Osteocyte (in vitro differentiated cells): ENCODE results near the gene SPOCD1. TPM values are rescaled to one million over a fixed set of nuclear protein-coding genes. Genes with fewer than 3 reads are reported as not detected.
A peak's percentile ranks its signal among the peaks of the same experiment; 100 is the strongest.

Experiments used
- DNase-seq: peaks from one replicate; pipeline ENCODE4 v3.0.0; 2021; ENCODE audit warnings: mixed read lengths; ENCODE audit not compliant: unreplicated experiment; ENCODE audit errors: extremely low spot score
- H3K27ac Mint-ChIP-seq: one replicate; pipeline ENCODE4 v1.8.0; 2021; ENCODE audit warnings: mild to moderate bottlenecking, mixed read lengths; ENCODE audit not compliant: unreplicated experiment
- H3K27me3 Mint-ChIP-seq: one replicate; pipeline ENCODE4 v1.8.0; 2021; ENCODE audit warnings: mixed read lengths; ENCODE audit not compliant: unreplicated experiment
- H3K36me3 Mint-ChIP-seq: one replicate; pipeline ENCODE4 v1.8.0; 2021; ENCODE audit warnings: mixed read lengths; ENCODE audit not compliant: unreplicated experiment
- H3K4me1 Mint-ChIP-seq: one replicate; pipeline ENCODE4 v1.8.0; 2021; ENCODE audit warnings: mixed read lengths; ENCODE audit not compliant: unreplicated experiment
- H3K4me3 Mint-ChIP-seq: one replicate; pipeline ENCODE4 v1.8.0; 2021; ENCODE audit warnings: mild to moderate bottlenecking, moderate library complexity, mixed read lengths; ENCODE audit not compliant: unreplicated experiment
- H3K9me3 Mint-ChIP-seq: one replicate; pipeline ENCODE4 v1.8.0; 2021; ENCODE audit warnings: mixed read lengths; ENCODE audit not compliant: unreplicated experiment
- total RNA-seq: library from RNA; stranded (reverse); gene quantifications from 2 replicates; pipeline ENCODE4 v1.2.1, GENCODE V29; 2021
- TF ChIP-seq, protein P1 (sequence below): fragments of 200-600 bp; sonication (generic); IDR thresholded peaks from 2 replicates; pipeline ENCODE4 v1.5.0; 2021; ENCODE audit warnings: antibody characterized with exemption, mild to moderate bottlenecking, moderate library complexity

The SPOCD1 gene
- total RNA-seq, 1 donor from 2014 or later, result 0.67 TPM

DNA sequence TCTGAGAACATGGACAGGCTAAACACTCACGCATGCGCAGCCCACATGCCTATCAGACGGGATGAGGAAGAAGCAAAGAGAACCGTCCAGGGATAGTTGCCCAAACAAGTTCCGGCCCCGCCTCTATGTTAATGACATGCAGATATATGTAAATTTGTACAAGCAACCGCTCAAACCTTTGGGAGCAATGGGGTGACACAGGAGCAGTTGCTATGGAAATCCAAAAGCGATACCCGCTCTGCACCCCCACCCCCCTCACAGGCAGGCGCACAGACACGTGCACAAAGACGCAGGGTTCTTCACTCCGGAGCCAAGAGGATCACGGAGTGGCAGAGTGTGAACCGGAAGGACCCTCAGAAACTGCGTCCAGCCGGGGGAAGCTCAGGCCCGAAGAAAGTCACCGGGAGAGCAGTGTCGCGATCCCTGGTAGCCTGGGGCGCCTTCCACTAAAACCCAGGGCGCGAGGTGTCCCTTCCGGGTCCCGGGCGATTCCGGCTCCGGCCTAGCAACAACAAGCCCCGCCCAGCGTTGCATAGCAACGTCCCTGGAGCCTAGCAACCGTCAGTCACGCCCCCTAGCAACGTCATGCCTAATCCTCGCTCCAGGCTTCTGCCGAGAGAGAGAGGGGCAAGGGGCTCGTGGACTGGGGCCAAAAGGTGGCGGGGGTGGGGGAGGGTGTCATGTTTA is 27.5 kb downstream of the SPOCD1 start:
- Mint-ChIP-seq H3K9me3 (no peaks in the 10 kb centered on the region), H3K4me1 (peaks cover 7% of the 10 kb centered on the region), H3K4me3 (peak overlapping the region; percentile 82)

DNA sequence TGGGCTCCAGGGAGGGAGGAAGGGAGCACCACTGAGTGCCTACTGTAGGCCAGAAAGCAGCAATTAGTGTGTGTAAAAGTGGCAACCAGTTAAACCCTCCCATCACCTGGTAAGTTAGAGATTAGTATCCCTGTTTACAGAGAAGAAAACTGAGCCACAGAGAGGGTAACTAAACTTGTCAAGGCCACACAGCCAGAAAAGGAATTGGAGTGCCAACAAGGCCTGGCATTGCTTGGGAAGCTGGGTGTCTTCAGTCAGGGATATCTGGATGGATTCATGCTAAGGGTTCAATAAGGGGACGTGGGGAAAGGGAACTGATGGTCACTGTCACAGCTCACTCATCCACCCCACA is 28.1 kb downstream of the SPOCD1 start:
- DNase-seq, result no peak
- no peaks in the 10 kb centered on the region for H3K27me3 Mint-ChIP-seq
- peak overlapping the region; percentile 82 for H3K4me3 Mint-ChIP-seq
- H3K27ac Mint-ChIP-seq, result peak overlapping the region; percentile 82
- TF ChIP-seq, protein P1, sequence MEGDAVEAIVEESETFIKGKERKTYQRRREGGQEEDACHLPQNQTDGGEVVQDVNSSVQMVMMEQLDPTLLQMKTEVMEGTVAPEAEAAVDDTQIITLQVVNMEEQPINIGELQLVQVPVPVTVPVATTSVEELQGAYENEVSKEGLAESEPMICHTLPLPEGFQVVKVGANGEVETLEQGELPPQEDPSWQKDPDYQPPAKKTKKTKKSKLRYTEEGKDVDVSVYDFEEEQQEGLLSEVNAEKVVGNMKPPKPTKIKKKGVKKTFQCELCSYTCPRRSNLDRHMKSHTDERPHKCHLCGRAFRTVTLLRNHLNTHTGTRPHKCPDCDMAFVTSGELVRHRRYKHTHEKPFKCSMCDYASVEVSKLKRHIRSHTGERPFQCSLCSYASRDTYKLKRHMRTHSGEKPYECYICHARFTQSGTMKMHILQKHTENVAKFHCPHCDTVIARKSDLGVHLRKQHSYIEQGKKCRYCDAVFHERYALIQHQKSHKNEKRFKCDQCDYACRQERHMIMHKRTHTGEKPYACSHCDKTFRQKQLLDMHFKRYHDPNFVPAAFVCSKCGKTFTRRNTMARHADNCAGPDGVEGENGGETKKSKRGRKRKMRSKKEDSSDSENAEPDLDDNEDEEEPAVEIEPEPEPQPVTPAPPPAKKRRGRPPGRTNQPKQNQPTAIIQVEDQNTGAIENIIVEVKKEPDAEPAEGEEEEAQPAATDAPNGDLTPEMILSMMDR, result no peak
- peaks cover 7% of the 10 kb centered on the region for H3K4me1 Mint-ChIP-seq
- no peaks in the 10 kb centered on the region for H3K36me3 Mint-ChIP-seq
- no peaks in the 10 kb centered on the region for H3K9me3 Mint-ChIP-seq

More for the DNA sequence above, 27.5 kb downstream of the SPOCD1 start:
- Mint-ChIP-seq H3K36me3 (no peaks in the 10 kb centered on the region), H3K27ac (peak overlapping the region; percentile 82), H3K27me3 (no peaks in the 10 kb centered on the region)
- TF ChIP-seq, protein P1, result no peak
- peak; percentile 95 for DNase-seq

DNA sequence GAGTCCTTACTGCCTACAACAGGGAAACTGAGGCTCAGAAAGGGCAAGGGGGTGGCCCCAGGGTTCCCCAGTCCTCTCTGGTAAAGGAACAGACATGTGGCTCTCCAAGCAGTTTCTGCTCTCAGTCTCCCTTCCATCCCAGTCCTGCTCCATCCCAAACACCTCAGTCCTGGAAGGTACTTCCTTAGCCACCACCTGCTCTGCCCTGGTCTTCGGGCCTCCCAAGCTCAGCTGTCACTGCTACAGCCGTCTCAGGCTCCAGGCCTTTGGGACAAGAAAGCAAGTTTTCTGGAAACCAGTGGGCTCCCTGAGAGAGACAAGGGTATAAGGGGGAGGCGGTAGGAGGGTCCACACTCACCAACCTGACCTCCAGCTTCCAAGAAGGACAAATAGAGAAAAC is 28.6 kb downstream of the SPOCD1 start:
- Mint-ChIP-seq H3K4me3 (peak overlapping the region; percentile 82), H3K4me1 (peaks cover 10% of the 10 kb centered on the region), H3K9me3 (no peaks in the 10 kb centered on the region), H3K27me3 (no peaks in the 10 kb centered on the region), H3K27ac (peak overlapping the region; percentile 82), H3K36me3 (no peaks in the 10 kb centered on the region)
- no peak for DNase-seq
- TF ChIP-seq, protein P1, result no peak

DNA sequence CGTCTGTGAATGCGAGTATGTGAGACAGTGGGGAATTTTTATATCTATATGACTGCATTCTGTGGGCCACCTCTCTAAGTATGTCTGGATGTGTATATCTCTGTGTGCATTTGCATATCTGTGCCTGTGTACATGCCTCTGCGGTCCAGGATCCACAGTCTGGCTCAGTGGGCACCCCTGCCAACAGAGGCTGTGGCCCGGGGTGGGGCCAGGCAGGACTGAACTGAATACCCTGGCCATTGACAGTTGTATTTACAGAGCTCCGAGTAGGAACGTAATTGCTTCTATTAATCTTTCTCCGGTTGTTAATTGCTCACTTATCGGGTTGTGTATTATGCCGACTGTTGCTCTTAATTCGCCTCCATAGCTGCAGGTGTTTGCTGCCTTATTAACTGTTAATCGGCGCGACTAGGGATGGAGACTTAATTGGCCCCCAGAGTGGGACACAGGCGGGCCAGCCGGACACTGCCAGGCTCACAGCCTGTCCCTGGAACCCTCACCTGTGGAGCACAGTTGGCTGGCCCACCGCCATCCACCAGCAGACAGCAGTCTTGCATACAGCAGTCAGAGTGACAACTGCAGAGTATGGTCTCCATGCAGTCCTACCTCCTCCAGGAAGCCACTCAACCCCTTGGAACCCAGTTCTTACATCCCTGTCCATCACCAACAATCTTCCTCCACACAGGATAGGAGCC is 29.3 kb downstream of the SPOCD1 start:
- Mint-ChIP-seq H3K36me3 (no peaks in the 10 kb centered on the region), H3K4me3 (no peak overlapping the region), H3K27ac (no peak overlapping the region), H3K4me1 (peaks cover 11% of the 10 kb centered on the region), H3K9me3 (no peaks in the 10 kb centered on the region), H3K27me3 (no peaks in the 10 kb centered on the region)
- TF ChIP-seq, protein P1, result no peak
- DNase-seq, result no peak

DNA sequence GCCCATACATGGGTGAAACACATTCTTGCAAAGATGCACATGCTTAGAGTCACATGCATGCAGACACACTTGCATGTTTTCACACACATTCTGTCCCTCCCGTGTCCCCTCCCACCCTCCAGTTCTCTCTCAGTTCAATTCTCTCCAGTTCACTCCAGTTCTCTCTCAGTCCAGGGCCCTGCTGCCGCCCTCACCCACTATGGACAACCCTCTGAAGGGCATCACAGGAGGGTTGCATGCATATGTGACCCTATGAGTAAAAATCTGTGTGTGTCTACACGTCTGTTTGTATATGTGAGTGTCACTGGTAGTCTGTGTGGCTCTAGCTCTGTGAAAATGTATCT is 29.9 kb downstream of the SPOCD1 start:
- Mint-ChIP-seq H3K36me3 (no peaks in the 10 kb centered on the region), H3K27ac (no peak overlapping the region), H3K27me3 (no peaks in the 10 kb centered on the region), H3K4me1 (peaks cover 15% of the 10 kb centered on the region), H3K4me3 (no peak overlapping the region), H3K9me3 (no peaks in the 10 kb centered on the region)
- DNase-seq, result no peak
- TF ChIP-seq, protein P1, result no peak
